Stimulated activated CD4-positive, alpha-beta T cell treated with anti-CD3 and anti-CD28 coated beads, Interleukin-1b, Interleukin-23, amount 100 ng/mL, for 24 hours (primary cell): Measurements from ENCODE around the gene OR1K1.
A peak's percentile ranks its signal among the peaks of the same experiment; 100 is the strongest.
"Not testable (repeated sequence)": the region's sequence is repeated elsewhere in the genome, so short reads cannot be mapped to it uniquely, and the experiment has no call there.

Experiments
- DNase-seq, 4 experiments: peaks; one replicate each; pipeline ENCODE4 v3.0.0-alpha.2; 2020; ENCODE audit warnings: low read depth in 4 of 4, low spot score in 1 of 4

OR1K1 gene

GRCh38 chr9:122800066-122801060 is at the start of gene OR1K1:
TSS of gene OR1K1 (plus strand) at chr9:122800123. CDS start at chr9:122800123, 0 bp downstream.
- no peak for DNase-seq

GRCh38 chr9:122754825-122755224 is 45.1 kb upstream of the OR1K1 start:
- DNase-seq, result no peak

- no peak for DNase-seq
These were observed 32.1 kb upstream of the OR1K1 start for GRCh38 chr9:122767817-122768216.

- DNase-seq, result no peak
These were observed 22.9 kb upstream of the OR1K1 start for GRCh38 chr9:122777052-122777451.

- no peak for DNase-seq
These were observed 21.8 kb upstream of the OR1K1 start for GRCh38 chr9:122777935-122778627.

GRCh38 chr9:122779181-122779580 is 20.7 kb upstream of the OR1K1 start:
- DNase-seq, result no peak

GRCh38 chr9:122780026-122780425 is 19.9 kb upstream of the OR1K1 start:
- no peak for DNase-seq

- DNase-seq, result no peak
These were observed 18.3 kb upstream of the OR1K1 start for GRCh38 chr9:122781671-122782070.

- DNase-seq, result no peak
These were observed 14.7 kb upstream of the OR1K1 start for GRCh38 chr9:122785269-122785668.

- no peak for DNase-seq
These were observed 13.6 kb upstream of the OR1K1 start for GRCh38 chr9:122786338-122786737.

- DNase-seq, result no peak
These were observed 11.1 kb upstream of the OR1K1 start, which contains the start of gene OR5C1 for GRCh38 chr9:122788831-122789230. TSS of gene OR5C1 (plus strand) at chr9:122788933. CDS start at chr9:122788933, 0 bp downstream.

GRCh38 chr9:122789256-122790046 is 10.5 kb upstream of the OR1K1 start:
- no peak for DNase-seq

- no peak for DNase-seq
These were observed 7.9 kb upstream of the OR1K1 start for GRCh38 chr9:122791872-122792669.

- DNase-seq, result no peak
These were observed 2.4 kb upstream of the OR1K1 start for GRCh38 chr9:122797316-122798063.

GRCh38 chr9:122806661-122807060 is 6.7 kb downstream of the OR1K1 start:
- DNase-seq, result no peak

GRCh38 chr9:122807271-122807900 is 7.5 kb downstream of the OR1K1 start:
- DNase-seq, result peak in 3 of 4 experiments; percentile 7 to 52 (median 28)

- no peak for DNase-seq
These were observed 8.2 kb downstream of the OR1K1 start for GRCh38 chr9:122808141-122808540.

GRCh38 chr9:122809261-122809660 is 9.3 kb downstream of the OR1K1 start:
- not testable (repeated sequence) for DNase-seq

- peak; percentile 45 to 64 (median 54) for DNase-seq
These were observed 10.5 kb downstream of the OR1K1 start for GRCh38 chr9:122810306-122810946.
